GM18517 (cell line): ENCODE measurements around the gene CNTN4.
"Not testable (repeated sequence)": the region's sequence is repeated elsewhere in the genome, so short reads cannot be mapped to it uniquely, and the experiment has no call there.

Experiments used
- ATAC-seq: cut with Tn5 transposase; IDR thresholded peaks from one replicate; pipeline ENCODE4 v1.9.1; 2021; ENCODE audit warnings: mild to moderate bottlenecking, moderate library complexity; ENCODE audit not compliant: unreplicated experiment

The CNTN4 gene

DNA sequence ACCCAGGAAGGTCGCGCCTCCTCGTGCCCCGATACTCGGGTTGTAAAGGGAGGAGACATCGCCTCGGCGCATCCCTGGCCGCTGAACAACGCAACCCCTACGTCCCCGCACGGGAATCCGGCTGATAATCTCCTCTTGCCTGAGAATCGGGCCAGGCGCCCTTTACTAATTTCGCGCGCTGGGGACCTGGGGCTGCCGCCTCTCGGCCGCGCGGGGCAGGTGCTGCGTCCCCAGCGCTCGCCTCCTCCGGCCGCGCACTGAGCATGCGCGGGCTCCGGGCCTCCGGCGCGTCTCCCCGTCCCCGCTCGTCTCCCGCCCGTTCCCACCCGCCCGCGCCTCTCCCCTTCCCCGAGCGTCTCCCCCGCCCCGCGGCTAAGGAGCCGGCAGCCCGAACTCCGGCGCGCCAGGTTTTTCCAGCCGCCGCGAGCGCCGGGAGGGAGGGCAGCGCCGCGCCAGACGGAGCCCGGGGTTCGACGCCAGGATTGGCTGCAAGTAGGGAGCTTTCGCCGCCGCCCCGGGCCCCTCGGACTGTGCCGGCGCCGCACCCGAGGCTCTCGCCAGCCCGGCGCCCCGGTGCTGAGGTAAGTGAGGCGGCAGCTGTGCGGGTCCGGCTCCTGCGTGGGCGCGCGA lies at the start of gene CNTN4:
Gene CNTN4, plus strand, starts transcription at position 469 of the 630 bp plus-strand sequence.
- no peak for ATAC-seq

DNA sequence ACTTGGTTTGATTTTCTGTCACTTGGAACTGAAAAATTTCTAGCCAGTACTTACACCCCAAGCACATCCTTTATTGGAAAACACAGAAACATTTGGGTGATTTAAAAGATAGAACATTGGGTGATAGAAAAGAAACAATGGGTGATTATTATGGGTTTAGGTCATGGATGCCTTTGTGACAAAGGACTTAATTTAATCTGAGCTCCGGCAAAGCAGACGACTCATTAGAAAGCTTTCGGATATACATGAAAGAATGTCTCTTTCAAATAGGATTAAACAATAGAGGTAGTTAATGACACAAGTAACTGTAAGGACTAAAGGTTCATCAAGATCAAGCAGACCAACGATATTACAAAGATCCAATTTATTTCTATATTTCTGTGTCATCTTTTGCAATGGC lies 37.3 kb upstream of the CNTN4 start:
- ATAC-seq = no peak

DNA sequence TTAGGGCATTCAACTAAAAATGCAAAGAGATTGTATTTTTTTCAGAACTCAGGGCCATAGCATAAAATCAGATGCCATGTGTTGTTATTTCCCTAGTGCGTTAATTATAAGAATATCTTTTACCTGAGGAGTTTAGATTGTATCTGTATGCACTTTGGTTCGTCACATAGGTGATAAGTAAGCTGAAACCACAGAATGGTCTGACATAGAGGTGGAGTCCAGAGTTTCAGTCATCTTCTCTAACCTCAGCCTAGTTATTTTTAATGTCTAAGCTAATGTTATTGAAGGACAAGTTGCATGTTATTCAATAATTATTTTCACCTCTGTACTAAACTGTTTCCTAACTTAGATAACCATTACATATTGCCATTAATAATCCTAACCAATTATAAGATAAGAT lies 27.1 kb upstream of the CNTN4 start:
- ATAC-seq = no peak

DNA sequence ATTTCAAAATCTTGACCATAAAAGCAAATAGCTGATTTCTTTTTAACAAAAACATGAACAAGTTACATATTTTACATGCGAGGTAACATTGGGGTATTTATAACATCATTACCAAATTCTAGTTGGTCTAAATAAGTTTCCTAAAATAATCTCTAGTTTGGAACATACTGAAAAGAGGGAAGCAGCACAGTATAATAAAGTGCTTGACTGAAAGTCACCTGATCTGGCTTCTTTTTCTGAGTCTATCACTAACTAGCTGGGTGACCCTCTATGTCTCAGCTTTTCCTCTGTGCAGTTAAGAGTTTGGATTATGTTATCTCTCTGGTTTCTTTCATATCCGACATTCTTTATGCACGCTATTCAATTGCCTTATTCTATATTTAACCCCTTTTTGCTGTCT lies 19.8 kb upstream of the CNTN4 start:
- no peak for ATAC-seq

DNA sequence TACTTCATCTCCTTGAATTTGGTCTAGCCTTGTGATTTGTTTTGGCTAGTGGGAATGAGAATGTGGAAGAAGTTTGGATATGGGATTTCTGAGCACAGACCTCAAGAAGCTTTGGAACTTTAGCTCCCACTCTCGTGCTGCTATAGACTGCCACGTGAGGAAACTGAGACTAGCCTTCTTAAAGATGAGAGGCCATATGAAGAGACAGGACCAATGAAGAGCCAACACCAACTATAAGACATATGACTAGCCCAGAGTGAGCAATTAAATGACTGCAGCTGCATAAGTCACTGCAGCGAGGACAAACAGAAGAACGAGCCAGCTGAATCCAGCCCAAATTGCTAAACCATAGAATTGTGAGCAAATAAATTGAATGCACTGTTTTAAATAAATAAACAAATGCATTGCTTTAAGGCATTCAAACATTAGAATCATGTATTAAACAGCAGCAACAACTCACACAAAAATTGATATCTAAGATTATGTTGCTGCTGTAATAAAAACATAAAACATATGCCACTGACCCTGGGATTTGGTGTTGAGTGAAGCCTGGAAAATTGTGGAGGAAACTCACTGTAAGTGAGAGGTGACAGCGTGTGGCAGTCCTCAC lies 15.7 kb upstream of the CNTN4 start:
- ATAC-seq = no peak

DNA sequence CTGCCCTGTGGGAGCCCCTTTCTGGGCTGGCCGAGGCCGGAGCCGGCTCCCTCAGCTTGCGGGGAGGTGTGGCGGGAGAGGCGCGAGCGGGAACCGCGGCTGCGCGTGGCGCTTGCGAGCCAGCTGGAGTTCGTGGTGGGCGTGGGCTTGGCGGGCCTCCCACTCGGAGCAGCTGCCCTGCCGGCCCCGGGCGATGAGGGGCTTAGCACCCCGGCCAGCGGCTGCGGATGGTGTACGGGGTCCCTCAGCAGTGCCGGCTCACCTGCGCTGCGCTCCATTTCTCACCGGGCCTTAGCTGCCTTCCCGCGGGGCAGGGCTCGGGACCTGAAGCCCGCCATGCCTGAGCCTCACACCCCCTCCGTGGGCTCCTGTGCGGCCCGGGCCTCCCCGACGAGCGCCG lies 15.1 kb upstream of the CNTN4 start:
- not testable (repeated sequence) for ATAC-seq

DNA sequence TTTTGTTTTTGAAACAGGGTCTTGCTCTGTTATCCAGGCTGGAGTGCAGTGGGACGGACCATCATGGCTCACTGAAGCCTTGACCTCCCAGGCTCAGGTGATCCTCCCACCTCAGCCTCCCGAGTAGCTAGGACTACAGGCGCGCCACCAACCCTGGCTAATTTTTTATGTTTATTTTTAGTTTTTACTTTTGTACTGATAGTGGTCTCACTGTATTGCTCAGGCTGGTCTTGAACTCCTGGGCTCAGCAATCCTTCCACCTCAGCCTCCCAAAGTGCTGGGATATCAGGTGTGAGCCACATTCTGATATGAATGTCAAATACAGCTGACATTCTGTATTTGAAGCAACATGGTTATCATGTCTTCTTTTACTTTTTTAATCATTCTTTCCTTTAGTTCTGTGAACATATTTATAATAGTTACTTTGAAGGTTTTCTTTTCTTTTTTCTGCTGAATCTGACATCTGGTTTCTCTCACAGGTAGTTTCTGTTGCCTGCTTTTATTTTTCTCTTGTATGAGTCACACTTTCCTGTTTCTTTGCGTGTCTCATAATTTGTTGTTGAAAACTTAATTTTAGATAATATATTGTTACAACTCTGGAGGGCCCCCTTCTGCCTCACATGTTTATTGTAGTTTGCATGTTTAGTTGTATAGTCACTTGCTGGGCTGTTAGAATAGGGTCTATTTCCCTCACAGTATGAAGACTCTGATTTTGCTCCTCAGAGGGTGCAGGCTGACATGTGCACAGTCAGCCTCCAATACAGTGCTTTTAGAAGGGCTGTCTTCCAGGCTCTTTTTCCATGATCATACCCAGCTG lies 8.4 kb upstream of the CNTN4 start:
- no peak for ATAC-seq

DNA sequence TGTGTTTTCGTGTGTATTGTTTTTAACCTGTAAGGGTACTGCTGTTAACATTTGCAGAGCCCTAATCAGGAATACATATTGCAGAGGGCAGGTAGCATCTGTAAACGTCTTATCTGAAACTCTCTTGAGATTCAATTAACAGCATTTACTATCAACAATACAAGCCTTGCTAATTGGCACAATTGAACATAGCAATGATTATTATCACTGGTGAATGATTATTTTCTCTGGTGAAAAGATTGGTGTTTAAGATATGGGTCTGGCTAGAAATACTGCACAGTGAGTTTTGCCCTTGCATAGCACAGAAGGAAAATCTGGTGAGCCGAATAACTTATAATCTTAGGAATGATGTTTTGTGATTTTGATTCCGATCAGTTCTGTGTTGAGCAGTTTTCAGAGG lies 5.9 kb upstream of the CNTN4 start:
- no peak for ATAC-seq

DNA sequence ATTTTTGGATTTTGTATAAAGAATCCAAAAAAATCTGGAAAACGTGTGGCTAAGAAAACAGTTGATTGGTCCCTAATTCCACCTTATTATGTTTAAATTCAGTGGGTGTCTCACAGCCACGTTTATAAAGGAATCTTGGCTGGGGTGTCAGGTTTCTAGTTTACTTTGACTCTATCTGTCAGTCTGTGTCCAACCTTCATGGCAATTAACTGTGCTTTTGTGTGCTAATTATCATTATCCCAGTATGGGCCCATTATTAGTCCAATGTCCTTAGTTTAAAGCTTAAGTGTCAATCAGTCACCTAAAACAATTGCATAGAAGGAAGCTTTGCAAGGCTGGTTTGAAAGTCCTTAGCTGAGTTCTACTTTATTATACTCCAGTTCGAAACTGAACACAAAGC lies 3.7 kb upstream of the CNTN4 start:
- no peak for ATAC-seq

DNA sequence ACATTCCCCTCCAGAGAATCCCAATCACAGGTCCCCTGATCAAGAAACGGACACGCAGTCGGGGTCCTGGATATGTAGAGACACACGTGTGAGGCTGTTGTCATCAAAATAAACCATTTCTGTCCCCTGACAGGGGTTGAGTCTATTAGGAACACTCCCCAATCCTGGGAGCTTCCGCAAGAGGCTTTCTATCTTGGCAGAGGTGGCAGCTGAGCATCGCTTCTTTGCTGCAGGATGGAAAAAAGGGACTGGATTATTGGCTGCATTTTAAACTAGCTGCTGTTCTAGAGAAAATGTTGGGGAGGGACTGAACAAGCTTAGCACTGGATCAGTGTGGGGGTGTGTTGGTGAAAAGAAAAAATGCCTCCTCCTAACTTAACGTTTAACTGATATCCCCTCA lies 2.5 kb upstream of the CNTN4 start:
- no peak for ATAC-seq

DNA sequence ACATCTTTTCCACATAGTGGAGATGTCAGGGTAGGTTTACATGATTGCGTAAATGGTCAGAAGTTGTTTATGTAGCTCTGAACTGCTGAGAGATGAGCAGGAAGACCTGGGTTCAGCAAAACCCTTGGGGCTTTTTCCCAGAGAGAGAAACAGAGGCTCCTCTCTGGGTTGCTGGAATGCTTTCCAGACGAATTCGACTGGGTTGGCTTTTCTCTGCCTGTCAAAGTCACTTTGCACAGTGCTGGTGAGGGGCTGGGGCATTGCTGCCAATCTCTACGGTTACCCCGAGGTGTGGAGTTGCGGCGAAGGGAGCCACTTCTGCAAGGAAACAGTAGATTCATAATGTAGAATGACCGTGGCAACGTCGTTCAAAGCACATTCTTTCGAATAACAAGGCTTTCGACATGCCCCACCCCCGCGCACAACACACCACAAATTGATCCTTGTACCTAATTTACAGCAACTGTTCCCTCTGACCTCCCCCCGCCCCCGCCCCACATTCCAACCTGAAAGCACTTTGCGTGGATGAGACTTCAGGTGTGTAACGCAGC lies 950 bp upstream of the CNTN4 start:
- ATAC-seq = no peak

DNA sequence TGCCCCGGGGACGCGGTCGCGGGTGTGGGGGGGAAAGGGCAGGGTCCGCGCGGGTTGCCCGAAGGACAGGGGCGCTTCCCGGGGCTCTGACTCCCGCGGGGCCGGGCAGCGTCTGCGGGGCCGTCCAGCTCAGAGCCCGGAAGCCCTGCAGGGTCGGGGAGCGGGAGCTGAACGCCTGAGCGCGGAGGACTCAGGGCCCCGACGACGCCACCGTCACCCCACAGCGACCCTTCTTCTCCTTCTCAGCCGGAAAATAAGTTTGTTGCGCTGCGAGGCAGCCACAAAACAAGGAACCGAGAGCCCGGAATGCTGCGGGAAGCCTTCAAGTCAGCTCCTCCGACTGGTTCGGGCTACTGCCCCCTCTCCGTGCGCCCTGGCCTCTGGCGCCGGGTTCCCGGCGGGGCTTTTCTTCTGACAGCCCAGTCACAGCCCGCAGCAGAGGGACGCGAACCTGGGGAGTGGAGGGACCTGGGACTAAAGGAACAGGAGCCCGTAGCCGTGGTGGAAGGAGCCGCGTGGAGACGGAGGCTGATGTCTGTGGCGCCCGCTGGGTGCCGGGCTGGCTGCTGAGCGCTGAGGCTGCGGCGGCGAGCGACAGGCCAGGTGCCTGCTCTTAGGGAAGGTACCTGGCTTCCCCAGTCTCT lies 484 bp downstream of the CNTN4 start:
- no peak for ATAC-seq

DNA sequence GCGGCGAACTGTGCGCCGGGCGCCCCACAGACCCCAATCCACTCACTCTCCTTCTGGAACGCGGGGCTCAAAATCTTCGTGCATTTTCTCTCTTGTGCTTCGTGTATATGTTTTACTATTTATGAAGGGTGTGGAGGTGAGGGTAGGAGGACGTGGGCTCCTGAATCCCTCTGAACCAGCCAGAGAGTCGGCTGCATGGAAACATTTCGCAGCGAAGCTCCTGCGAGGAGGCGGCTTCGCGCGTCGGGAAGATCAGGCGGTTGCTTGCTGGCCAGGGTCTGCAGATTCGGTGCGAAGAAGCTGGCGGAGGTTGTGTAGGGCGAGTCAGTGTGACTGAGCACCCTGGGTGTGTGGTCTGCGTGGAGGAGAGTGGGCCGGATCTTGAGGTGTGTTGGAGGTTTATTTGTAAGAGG lies 1.1 kb downstream of the CNTN4 start:
- no peak for ATAC-seq

DNA sequence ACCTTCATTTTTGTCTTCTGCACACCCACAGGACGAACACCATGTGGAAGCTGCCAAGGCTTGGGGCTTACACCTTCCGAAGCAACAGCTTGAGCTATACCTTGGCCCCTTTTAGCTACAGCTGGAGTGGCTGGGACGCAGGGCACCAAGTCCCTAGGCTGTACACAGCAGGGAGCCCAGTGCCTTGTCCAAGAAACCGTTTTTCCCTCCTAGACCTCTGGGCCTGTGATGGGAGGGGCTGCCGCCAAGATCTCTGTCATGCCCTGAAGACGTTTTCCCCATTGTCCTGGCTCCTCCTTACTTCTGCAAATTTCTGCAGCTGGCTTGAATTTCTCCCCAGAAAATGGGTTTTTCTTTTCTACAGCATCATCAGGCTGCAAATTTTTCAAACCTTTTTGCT lies 7.8 kb downstream of the CNTN4 start:
- no peak for ATAC-seq

DNA sequence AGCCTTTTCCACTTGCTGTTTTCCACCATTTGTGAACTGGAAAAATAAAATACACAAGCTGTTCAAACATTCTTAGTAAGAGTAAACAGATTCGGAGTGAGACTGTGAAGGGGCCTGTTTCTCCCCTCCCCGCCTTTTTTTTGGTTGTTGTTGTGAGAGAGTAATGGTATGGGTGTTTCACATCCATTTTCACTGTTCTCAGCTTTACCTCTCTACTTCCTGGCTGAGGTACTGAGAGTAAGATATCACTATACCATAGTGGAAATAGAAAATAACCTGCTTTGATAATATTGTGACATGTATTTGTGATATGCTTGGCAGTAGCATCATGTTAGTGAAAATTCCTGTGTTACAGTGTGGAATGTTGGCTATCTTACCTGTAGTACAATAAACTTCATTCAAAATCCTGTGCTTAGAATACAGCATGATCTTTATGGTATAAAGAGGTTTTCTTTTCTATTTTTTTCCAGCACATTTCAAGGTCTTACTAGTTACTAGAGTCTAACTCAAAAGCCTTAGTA lies 12.0 kb downstream of the CNTN4 start:
- no peak for ATAC-seq

DNA sequence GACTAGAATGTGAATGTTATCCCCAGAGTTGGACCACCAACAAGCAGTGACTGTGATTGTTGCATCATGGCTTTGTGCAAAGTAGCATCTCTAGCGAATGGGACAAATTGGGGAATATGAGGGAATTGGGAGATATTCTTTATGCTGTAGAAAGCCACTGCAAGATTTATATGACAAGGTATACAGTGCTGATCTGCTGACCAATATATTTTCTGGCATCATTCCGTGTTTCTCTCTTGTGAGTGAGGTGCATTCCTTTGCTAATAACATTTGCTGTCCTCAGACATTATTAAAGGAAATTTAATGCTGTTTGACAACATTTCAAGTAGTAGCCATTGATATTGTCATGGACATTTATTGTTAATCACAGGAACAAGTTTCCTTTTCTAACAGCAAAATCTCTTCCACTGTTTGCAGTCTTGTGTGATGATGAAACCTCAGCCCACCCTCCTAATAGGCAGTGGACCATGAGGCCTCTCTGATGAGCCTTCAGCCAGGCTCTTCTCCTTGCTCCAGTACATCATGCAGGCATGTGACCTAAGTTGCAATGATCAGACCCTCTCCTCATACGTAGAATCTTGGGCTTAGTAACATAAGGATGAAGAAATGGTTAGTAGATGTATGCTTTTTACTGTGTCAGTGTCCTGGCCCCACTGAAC lies 16.1 kb downstream of the CNTN4 start:
- no peak for ATAC-seq

DNA sequence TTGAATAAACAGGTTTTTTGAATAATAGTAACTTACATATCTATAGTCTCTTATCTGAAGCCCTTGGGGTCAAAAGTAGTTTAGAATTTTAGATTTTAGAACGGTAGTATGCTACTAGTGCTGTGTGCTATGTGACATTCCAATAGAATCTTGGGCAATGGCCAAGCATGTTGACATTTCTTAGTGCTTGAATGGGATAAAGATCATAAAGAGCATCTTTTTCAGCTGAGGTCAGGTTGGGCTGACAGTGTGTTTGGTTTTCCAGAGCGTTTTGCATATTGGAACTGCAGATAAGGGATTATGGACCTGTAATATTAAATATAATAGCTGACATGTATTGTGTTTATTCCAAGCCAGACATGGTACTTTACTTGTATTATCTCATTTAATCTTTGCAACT lies 32.1 kb downstream of the CNTN4 start:
- ATAC-seq = no peak

DNA sequence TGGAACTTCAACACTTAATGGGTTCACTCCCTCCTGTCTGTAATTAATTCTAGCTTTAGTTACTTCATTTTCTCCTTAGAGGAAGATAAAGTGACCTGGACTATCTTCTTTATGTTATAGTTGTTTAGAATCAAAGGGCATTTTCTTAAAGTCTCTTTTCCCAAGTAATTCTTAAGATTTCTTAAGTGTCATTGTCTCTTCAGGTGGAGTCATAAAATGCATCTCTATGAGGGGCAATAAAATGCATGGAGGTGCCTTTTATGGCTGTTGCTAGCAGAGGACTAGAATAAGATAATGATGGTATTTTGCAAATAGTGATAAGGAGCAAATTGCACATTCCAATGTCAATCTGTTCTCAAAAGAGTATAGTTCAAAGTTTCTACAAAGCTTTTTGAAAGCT lies 34.5 kb downstream of the CNTN4 start:
- ATAC-seq = no peak

DNA sequence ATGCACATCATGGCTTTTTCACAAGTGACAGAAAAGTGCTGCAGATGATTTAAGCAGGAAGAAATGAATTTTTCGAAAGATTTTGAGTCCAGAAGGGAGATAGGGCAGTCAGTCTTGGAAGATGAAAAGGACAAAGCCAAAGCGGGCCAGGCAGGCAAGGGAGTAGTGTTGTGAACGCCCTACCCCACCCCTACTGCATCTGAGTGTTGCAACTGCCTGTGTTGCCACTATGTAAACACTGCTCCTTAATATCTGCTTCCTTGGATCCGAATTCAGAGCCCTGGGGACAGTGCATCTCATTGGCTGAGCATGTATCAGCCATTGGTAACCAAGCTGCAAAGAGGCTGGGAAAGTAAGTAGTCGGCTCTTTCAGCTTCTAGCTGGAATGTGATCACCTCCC lies 39.0 kb downstream of the CNTN4 start:
- no peak for ATAC-seq

DNA sequence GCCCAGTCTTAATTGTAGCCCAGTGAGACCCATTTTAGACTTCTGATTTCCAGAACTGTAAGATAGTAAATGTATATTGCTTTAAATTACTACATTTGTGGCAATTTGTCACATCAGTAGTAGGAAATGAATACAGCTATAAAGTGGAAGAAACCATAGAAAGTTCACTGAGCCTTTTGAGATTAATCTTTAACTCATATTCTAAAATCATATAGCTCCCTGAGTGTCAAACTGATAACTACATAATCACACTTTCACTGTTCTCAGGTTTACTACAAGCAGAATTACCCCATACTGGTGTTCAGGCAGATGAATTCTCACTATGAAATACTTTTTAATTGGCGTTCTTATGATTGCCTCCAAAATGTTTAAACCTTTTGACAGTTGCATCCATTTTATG lies 42.8 kb downstream of the CNTN4 start:
- no peak for ATAC-seq
